Measurements from ENCODE around the gene COX5A.

GRCh38 chr15:74958320-74958907, 20.5 kb upstream of the COX5A start:
- TF ChIP-seq POLR2A (IDR thresholded peaks at IDR 0.05; ENCODE audit: low read depth), result no peak
- TF ChIP-seq CTCF (IDR thresholded peaks at IDR 0.05), result peak in 1 of 3 experiments; percentile 31

Measured in esophagus muscularis mucosa (tissue), 3 donors.